ENCODE results near the gene SOX11.

The SOX11 gene

DNA sequence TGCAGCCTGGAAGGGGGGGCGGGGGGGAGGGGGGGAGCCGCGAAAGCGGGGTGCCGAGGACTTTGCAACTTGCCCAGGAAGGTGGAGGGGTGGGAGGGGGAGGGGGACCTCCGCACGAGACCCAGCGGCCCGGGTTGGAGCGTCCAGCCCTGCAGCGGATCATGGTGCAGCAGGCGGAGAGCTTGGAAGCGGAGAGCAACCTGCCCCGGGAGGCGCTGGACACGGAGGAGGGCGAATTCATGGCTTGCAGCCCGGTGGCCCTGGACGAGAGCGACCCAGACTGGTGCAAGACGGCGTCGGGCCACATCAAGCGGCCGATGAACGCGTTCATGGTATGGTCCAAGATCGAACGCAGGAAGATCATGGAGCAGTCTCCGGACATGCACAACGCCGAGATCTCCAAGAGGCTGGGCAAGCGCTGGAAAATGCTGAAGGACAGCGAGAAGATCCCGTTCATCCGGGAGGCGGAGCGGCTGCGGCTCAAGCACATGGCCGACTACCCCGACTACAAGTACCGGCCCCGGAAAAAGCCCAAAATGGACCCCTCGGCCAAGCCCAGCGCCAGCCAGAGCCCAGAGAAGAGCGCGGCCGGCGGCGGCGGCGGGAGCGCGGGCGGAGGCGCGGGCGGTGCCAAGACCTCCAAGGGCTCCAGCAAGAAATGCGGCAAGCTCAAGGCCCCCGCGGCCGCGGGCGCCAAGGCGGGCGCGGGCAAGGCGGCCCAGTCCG is 540 bp downstream of the SOX11 start:
- no peak for DNase-seq

DNA sequence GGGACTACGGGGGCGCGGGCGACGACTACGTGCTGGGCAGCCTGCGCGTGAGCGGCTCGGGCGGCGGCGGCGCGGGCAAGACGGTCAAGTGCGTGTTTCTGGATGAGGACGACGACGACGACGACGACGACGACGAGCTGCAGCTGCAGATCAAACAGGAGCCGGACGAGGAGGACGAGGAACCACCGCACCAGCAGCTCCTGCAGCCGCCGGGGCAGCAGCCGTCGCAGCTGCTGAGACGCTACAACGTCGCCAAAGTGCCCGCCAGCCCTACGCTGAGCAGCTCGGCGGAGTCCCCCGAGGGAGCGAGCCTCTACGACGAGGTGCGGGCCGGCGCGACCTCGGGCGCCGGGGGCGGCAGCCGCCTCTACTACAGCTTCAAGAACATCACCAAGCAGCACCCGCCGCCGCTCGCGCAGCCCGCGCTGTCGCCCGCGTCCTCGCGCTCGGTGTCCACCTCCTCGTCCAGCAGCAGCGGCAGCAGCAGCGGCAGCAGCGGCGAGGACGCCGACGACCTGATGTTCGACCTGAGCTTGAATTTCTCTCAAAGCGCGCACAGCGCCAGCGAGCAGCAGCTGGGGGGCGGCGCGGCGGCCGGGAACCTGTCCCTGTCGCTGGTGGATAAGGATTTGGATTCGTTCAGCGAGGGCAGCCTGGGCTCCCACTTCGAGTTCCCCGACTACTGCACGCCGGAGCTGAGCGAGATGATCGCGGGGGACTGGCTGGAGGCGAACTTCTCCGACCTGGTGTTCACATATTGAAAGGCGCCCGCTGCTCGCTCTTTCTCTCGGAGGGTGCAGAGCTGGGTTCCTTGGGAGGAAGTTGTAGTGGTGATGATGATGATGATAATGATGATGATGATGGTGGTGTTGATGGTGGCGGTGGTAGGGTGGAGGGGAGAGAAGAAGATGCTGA is 1.4 kb downstream of the SOX11 start:
- DNase-seq, result no peak

DNA sequence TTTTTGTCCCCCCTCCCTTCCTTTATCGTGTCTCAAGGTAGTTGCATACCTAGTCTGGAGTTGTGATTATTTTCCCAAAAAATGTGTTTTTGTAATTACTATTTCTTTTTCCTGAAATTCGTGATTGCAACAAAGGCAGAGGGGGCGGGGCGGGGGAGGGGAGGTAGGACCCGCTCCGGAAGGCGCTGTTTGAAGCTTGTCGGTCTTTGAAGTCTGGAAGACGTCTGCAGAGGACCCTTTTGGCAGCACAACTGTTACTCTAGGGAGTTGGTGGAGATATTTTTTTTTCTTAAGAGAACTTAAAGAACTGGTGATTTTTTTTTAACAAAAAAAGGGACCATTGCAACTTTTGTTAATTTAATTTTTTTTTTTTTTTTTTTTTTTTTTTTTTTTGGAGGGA is 2.1 kb downstream of the SOX11 start:
- DNase-seq, result no peak

DNA sequence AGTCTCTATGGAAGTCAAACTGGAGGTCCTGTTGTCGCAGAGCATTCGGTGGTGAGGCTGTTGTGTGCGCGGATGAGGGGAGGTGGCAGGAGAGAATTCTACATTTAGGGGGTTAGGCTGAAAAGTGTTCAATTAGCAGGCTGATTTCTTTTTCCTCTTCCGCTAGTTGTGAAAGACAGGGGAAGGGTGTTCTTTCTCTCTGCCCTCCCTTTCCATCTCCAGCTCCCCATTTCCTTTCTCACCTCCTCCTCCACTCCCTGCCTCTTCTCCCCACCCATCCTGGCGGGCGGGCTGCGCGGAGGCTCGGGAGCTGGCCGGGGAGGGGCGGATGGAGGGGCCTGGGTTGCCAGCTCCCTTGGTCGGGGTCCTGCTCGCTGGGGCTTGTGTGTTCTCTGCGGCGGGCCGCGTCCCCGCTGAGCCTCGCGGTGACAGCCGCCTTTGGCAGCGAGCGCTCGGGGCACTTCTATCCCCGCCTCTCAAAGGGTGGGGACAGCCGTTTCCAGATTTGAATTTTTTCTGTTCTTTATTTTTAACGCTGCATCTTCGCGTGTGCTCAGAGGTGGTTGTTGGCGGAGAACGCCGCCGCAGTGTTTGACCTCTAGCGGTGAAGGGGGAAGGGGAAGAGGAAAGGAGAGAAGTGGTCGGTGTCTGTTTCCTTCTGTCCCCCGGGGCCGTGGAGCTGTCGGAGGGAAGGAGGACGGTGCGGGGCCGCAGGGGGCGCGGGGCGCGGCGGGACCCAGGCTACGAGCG is 3.6 kb downstream of the SOX11 start:
- DNase-seq, result no peak

DNA sequence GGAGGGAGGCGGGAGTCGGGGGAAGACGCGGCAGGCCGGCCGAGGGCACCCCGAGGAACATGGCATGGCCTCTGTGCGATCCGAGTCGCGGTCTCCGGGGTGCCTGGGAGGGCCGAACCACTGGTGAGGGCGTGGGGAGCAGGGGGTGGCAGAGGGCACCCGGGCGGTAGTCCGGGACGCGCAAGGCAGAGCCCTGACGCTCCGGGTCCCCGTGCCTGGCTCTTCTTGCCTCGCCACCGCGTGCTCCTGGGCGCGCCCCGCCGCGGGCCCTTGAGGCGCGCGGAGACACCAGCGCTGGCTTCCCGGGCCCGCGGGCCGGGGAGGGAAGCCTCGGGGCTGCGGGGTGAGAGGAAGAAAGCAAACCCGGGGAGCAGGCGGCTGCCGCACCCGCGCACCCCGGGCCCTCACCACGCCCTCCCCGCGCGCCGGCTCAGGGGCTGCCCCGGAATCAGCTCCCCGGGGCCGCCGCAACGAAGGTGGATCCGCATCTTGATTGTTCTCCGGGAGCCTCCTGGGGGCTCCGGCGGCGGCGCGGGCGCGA is 4.3 kb downstream of the SOX11 start:
- no peak for DNase-seq

DNA sequence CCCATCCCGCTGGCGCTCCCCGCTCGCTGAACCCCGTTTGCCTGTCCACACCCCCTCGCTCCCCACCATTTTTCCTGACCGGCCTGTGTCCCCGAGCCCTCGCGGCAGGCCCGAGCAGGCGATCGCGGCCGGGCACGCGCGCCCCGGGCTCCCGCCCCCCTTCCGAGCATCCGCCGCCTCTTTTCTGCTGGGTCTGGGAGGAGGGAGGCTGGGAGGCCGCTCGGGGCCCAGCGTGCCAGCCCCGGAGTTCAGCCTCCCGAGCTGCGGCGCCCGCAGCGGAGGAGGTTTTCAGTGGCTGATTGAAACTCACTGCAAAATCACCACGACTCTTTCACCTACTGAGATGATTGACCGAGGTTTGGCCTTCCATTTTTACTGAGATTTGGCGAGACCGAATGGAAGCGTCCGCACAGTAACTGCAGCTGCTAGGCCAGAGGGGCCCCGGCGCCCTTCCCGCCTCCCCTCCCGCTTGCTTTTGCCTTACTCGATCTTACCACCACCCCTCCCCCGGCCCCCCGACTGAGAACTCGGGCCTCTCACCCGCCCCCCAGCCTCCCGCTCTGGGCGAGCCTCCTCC is 4.8 kb downstream of the SOX11 start:
- DNase-seq, result no peak

DNA sequence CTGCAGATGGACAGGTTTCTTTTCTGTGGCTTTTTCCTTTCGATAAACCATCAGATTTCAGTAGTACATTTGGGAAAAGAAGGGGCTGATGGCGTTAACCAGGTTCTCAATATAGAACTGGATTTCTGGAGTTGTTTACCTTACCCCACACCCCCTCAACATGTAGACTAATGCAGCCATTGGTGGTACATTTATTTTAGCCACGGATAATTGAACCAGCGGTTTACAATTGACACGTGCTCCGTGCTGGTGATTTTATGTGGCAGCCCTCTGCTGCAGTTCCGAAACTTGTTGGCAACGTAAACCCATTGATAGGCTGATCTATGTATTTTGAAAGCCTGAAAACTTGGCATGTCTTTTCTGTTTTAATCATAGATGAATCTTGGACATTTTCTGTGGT is 5.4 kb downstream of the SOX11 start:
- DNase-seq, result no peak

DNA sequence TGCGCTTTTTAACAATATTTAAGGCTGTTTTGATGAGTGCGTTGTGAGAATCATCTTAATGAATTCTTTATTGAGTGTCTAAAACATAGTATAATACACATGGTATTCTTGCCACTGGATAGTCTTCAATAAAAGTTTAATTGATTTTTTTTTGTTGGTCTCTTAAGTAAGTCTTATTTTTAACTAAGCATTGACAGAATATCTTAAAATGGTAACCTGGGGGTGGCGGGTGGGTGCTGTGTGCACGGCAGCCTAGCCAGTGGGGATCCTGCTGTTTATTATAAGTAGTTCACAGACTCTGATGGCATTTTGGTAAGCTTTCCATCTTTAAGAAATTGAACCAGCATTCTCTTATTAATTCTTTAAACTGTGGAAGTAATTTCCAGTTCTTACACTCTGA is 6.0 kb downstream of the SOX11 start:
- DNase-seq, result no peak

DNA sequence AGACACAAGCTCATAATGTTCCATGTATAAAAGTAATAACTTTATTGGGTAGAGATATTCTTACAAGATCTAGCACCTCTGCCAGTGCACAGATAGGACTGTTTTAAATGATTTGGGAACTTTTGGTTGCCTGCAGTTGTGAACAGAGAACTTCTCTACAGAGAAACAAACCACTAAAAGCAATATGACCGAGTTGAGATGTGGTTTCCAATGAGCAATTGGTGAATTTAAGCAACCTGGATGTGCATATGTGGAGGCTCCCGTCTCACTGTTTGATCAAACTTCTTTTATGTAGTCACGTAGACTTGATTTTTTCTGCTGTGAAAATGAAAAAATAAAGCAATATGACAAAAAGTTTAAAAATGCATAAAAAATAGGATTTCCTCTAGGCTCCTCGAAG is 7.8 kb downstream of the SOX11 start:
- DNase-seq, result no peak

DNA sequence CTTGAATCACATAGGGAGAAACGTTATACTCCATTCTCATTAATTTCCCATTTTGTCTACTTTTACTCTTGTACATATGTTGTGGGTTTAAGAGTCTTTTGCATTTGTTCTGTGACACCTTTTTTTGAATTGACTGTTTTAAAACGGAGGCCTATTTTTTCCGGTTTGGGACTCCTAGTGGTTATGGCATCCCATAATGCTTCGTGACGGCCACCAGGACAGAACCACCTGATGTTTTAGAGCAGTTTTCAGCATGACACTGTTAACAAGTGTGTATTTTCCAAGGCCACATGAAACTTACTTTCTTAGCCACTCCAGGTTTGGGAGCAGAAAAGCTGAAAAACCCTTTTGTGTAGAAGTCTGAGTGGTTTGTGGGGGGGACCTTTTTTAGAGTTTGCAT is 8.4 kb downstream of the SOX11 start:
- DNase-seq, result no peak

DNA sequence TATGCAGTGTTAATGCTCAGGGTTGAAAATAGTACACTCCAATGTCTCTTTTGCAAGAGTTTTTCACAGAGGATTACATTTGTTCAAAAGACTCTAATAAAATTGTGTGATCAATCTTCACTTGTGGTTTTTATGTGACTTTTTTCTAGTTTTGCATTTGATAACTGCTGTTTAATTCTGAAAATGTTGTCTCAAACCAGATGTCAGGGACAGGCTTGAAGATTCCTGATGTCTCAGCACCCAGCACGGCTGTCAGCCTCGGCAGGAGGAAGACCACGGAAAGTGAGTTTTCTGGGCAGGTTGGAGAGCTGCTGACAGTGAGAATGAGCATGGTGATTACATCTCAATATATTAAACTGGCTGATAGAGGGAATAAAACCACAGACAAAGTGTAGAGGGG is 9.1 kb downstream of the SOX11 start:
- DNase-seq, result no peak

DNA sequence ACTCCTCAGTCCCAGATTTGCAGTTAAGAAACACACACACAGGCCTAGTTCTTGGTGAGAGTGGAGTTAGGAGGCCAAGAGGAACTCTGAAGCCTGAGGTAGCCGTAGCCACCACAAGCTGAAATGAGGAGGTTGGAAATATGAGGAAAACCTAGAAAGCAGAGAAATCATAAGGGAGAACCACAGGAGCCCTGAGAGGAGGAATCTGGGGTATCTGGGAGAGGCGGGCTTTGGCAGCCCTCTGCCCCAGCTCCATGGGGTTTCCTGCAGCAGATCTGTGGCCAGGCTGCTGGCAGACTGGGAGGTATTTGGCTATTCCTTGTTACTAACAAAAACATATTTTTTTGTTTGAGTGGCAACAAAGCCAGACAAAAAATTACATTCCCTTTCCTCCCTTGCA is 11.0 kb downstream of the SOX11 start:
- no peak for DNase-seq

DNA sequence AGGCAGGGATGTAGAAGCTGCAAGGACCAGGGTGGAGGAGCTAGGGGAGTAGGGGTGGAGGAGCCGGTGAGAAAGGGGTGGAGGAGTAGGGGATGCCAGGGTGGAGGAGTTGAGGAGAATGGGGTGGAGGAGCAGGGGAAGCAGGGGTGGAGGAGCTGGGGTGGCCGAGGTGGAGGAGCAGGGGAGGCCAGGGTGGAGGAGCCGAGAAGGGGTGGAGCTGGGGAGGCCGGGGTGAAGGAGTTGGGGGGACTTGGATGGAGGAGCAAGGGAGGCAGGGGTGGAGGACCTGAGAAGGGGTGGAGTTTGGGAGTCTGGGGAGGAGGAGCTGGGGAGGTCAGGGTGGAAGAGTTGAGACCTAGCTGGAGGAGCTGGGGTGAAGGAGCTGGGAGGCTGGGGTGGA is 13.3 kb downstream of the SOX11 start:
- DNase-seq, result no peak

DNA sequence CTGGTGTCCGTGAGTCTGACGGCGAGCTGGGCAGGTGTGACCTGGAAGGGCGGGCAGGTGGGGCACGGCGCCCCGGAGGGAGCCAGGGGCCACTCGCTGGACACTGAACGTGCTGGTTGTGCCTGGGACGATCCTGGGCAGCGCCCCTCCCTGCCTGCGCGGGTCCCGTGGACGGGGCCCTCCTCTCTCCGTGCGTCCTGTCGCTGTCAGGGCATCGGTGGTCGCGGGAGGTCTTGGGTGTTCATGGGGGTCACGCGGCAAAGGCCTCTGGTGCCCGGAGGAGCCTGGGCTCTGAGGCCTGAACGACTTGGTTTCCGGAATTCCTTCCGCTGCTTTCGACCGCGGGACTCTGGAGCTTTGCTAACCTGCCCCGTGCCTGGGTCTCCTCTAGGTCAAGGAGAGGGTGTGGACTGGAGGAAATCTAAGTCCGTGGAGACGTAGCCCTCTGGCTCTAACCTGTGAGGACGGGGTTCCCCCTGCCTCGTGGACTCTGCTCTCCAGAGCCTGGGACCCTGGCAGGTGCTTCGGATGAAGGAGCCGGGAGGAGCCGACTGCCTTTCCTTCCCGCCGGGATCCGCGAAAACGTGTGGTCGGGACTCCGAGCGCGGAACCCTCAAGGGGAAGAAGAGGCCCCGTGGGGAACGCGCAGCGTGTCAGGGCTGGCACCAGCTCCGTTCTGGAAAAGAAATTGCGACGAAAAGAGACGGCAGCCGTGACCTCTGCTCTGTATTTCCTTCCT is 14.7 kb downstream of the SOX11 start:
- no peak for DNase-seq

DNA sequence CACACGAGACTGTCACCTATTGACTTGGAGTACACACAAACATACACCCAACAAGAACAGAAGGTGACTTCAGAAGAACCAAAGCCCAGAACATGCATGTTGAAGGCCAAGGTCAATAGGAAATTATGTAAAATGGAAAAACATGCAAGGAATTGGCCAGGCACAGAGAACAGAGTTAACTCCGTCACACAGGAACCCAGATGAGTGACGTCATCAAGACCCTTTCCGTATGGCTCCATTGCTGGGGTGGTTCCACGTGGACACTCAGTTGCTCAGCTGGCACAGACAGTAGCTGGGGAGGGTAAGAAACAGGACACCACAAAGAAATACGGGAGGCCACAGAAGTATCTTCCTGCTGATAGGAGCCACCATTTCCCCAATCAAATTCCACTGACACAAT is 18.4 kb downstream of the SOX11 start:
- DNase-seq, result no peak

DNA sequence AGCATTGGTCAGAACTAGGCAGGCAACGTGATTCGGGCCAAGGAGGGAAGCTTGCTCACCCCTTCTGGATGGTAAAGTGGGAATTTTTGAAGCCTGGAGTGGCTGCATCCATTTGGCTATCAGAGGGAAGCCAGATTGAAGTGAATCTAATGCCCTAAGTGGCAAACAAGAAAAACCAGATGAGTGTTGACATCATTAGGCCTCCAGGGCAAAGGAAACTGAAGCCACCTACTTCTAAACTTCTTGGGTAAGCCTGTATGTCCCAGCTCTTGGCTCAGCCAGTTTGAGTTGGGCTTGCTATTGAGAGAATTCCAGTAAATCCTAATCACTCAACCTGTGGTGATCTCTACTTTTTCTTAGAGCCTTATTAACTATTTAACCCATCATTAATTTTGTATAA is 20.9 kb downstream of the SOX11 start:
- DNase-seq, result no peak

DNA sequence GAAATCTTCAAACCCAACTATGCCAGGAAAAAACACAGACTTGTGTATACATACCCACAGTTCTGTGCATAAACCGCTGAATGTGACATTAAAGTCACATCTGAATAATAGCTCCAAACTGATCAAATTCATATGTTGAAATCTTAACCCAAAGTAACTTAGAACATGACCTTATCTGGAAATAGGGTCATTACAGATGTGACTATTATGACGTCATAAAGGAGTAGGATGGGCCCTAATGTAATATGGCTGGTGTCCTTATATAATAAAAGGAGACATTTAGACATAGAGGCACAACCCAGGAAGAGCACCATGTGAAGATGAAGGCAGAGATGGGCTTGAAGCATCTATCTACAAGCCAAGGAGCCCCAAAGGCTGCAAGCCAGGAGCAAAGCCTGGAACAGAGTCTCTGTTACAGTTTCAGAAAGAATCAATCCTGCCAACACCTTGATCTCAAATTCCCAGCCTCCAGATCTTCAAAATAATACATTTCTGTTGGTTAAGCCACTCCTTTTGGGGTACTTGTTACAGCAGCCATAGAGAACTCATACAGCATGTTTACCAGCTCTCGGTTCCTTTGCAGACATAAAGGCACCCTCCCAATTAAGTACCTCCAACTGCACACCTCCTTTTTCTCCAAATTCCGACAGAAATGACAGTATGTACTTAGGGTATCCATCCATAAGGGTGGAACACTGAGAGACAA is 27.6 kb downstream of the SOX11 start:
- no peak for DNase-seq

DNA sequence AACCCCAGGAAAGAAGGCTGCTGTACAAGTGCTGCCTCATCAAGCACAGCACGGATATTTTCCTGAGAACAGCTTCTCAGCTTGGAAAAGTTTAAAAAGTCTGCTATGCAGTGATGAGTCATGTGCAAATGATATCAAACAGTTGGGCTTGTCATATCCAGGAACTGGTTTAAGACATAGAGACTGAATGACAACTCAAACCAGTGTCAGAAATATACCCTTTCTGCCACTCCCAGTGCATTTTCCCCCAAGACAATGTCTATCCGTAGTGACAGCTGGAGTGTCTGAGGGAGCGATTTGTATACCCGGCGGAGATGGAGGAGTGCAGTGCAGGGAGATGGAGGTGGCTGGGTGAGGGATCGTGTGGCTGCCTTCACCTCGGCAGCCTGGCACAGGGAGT is 28.2 kb downstream of the SOX11 start:
- DNase-seq, result no peak

DNA sequence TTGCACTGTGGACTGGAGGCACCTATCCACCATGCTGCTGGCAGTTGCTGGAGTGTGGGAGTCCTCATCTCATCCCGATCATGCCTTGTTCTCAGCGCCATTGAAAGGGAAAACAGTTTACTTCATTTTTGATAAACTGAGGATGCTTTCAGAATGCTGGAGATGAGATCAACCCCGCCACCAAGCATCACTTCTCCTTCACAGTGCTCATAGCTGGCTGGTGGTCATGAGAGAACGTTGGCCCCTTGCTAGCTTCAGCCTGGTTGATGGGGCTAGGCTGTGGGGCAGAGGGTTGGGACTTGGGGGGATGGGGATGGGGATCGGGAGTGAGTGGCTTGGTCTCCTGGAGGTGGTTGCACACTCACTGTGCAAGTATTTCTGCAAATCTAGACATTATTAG is 30.1 kb downstream of the SOX11 start:
- DNase-seq, result no peak

DNA sequence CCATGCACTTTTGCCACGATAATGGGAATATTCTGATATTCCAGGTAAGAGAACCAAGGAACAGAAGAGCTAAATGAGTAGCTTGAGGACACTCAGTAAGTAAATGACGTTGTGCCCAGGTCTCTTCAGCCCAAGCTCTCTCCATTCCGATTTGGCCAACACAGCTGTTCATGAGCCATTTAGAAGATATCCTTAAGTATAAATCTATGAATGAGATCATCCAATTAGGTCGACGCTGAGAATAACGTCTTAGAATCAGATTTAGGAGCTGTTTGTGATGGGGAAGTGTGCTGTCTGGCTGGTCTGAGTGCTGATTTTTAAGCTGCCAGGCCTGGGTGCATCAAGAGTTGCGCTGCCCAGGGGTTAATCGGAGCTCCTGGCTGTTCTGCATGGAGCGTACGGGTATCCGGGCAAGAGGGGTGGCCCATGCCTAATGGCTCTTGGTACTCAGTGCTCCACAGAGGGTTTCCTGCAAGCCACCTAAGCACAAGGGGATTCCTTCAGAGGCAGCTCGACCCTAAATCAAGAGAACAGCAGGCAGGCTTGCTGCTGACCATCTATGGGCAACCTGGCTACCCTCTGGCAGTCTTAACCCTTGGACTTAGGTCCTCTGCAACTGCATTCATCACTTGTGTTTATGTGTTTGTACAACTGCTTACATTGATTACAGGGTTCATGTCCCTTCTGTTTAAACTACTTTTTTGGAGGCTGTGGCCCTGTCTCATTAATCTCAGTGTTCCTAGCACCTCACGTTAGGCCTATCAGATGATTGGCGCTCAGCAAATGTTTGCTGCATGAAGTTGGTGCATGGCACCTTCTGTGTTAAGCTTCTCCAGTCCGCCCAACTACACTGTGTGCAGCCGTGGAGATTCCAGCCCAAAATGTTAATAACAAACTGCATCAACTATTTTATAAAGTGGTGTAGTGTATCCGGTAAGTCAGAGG is 31.9 kb downstream of the SOX11 start:
- no peak for DNase-seq

DNA sequence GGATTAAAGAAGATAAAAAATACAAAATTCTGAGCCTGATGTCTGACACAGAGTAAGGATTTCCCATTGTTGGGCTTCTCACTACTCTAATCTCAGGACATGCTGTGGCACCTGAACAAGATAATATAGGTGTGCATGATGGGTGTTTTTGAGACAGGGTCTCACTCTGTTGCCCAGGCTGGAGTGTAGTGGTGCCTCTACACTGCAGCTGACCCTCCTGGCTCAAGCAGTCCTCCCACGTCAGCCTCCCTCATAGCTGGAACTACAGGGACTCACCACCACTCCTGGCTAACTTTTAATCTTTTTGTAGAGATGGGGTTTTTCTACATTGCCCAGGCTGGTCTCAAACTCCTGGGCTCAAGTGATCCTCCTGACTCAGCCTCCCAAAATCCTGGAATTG is 32.9 kb downstream of the SOX11 start:
- no peak for DNase-seq

All from NCI-H2029 (cell line).